NB4 (cell line): ENCODE data around the gene GZMA.

Source experiments
- DNase-seq: peaks from one replicate; pipeline ENCODE4 v3.0.0; 2010; ENCODE audit warnings: low read depth
- H3K4me3 ChIP-seq: one replicate; pipeline ENCODE4 v1.5.1; 2011; ENCODE audit warnings: mild to moderate bottlenecking, low read depth, low read length, moderate library complexity
- CTCF ChIP-seq: IDR thresholded peaks from one replicate; pipeline ENCODE4 v1.5.1; 2012; ENCODE audit warnings: low read depth, low read length
- MAX ChIP-seq: IDR thresholded peaks from 2 replicates; pipeline ENCODE4 v1.6.1; 2011; ENCODE audit warnings: low read depth, low read length
- MYC ChIP-seq: IDR thresholded peaks from 2 replicates; pipeline ENCODE4 v1.6.1; 2011; ENCODE audit warnings: low read depth, low read length
- POLR2A ChIP-seq: IDR thresholded peaks from 2 replicates; pipeline ENCODE4 v1.6.1; 2011; ENCODE audit warnings: mild to moderate bottlenecking; ENCODE audit not compliant: insufficient read length; ENCODE audit errors: extremely low read depth

GZMA gene

DNA sequence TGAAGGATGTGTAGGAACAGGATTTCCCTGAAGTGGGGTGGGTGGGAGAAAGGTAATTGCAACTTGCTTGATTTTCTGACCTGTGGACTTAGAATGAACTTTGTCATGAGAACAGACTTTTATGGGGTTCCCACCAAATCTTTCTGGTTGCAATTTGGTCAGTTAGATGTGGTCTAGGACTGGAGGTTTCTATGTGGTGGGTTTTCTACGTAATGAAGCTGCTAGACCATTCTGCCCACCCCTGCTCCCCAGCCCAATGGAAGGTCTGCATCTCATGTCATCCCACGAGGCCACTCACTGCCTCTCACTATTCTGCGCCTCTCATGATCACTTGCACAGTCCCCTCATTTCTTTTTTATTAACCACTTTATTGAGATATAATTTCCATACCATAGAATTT, 37.9 kb upstream of the GZMA start:
- DNase-seq: no peak
- TF ChIP-seq CTCF (no peak), MAX (no peak)
- H3K4me3 ChIP-seq: no peak overlapping the region

DNA sequence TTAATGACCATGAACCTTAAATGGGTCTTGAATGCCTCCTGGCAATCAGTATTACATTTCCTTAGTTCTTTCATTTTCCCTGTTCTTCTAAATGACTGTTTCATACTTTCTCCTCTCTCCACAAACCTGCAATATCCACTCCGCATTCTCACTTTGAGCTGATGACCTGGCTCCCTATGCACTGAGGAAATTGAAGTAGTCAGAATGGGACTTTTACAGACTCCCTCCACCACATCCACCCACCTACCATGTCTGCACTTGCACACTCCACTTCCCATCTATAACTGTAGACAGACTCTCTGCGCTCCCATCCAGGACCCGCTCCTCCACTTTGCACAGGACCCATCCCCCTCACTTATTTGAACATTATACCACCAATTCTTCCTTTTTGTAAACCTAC, 36.2 kb upstream of the GZMA start:
- no peak overlapping the region for H3K4me3 ChIP-seq
- TF ChIP-seq MAX: no peak
- TF ChIP-seq CTCF: no peak
- TF ChIP-seq POLR2A: no peak
- no peak for TF ChIP-seq MYC
- no peak for DNase-seq

GRCh38 chr5:55070968-55071367, 31.5 kb upstream of the GZMA start:
- TF ChIP-seq CTCF: no peak
- H3K4me3 ChIP-seq: no peak overlapping the region
- no peak for DNase-seq

- TF ChIP-seq MYC (no peak), CTCF (no peak), MAX (no peak), POLR2A (no peak)
These were observed 31.0 kb upstream of the GZMA start for GRCh38 chr5:55071413-55071812.

GRCh38 chr5:55072666-55073065, 29.8 kb upstream of the GZMA start:
- no peak for DNase-seq
- TF ChIP-seq MYC (no peak), MAX (no peak), POLR2A (no peak), CTCF (no peak)
- H3K4me3 ChIP-seq: no peak overlapping the region

More at GRCh38 chr5:55071413-55071812, 31.0 kb upstream of the GZMA start:
- no peak for DNase-seq
- no peak overlapping the region for H3K4me3 ChIP-seq

DNA sequence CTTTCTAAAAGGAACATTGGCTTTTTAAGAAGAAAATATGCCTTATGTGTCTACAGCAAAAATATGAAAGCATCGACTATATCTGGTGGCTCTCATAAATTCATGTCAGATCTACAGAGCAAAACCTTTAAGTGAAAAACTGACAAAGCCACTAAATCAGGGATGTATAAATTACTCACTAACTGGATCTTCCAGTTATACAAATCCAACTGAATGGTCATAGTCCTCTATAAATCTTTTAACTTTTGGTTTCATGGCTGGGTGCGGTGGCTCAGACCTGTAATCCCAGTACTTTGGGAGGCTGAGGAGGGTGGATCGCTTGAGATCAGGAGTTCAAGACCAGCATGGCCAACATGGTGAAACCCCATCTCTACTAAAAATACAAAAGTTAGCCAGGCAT, 29.2 kb upstream of the GZMA start:
- H3K4me3 ChIP-seq: no peak overlapping the region
- TF ChIP-seq MAX: no peak
- no peak for TF ChIP-seq MYC
- TF ChIP-seq CTCF: no peak
- no peak for TF ChIP-seq POLR2A
- DNase-seq: no peak
